ENCODE data around the gene SUFU. TPM values are rescaled to one million over a fixed set of nuclear protein-coding genes. Genes with fewer than 3 reads are reported as not detected.
A peak's percentile ranks its signal among the peaks of the same experiment; 100 is the strongest.

SUFU gene
- total RNA-seq, 1 experiment from 2014 or later: 4.6 TPM

DNA sequence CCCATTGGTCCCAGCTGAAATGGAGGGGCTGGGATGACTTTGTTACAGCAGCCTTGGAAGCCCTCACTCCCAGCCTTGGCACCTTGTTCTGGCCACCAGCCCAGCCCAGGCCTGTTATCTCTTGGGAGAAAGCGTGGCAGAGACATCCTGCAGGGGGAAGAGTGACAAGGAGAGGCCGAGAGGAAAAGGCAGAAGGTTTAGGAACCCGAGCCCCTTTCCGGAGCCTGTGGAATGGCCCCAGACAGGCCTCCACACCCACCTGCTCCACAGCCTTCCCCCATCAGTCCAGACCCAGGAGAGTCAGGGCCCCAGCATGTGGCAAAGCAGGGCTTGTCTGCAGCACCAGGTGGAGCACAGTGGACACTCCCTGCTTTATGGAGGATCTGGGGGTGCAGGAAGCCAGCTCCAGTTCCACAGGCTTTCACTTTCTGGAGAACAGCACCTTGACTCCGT lies 116.4 kb downstream of the SUFU start:
- DNase-seq (ENCODE audit: low read depth): no peak

DNA sequence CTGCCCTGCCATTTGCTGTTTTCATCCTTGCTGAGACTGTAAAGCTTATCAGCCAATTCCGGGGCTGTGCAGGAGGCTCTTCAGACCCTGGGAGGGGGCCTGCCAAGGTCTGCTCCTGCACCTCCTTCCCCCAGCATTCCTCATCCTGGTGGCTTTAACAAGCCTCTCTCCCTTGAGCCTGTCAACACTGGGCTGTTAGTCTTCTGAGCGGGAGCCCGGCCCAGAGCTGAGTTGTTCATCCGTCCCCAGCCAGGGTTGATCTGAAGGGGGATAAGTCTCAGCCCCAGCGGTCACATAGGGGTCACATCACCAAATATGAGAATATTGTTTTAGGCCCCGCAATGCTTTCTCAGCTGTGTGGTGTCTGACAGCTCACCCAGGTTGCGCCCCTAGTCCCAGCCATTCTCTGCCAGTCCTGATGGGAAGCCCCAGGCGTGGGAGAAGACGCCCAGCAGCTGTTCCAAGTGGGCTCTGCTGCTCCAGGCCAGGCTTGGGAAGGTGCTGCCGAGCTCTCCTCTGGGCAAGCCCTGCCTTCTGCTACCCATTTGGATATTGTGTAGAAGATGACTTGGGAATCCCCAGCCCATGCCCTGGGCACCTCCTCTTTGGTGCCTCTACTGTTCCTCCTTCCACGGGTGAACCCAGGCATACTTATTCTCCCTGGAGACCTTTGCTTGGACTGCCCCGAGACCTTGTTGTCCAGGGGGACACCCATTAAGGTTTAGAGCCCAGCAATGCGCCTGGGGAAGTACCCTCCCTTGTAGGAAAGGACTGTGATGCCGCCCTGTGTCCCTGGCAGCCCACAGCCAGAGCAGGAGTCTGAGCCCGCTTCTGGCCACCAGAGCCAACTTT lies 117.0 kb downstream of the SUFU start:
- no peak for DNase-seq (ENCODE audit: low read depth)

DNA sequence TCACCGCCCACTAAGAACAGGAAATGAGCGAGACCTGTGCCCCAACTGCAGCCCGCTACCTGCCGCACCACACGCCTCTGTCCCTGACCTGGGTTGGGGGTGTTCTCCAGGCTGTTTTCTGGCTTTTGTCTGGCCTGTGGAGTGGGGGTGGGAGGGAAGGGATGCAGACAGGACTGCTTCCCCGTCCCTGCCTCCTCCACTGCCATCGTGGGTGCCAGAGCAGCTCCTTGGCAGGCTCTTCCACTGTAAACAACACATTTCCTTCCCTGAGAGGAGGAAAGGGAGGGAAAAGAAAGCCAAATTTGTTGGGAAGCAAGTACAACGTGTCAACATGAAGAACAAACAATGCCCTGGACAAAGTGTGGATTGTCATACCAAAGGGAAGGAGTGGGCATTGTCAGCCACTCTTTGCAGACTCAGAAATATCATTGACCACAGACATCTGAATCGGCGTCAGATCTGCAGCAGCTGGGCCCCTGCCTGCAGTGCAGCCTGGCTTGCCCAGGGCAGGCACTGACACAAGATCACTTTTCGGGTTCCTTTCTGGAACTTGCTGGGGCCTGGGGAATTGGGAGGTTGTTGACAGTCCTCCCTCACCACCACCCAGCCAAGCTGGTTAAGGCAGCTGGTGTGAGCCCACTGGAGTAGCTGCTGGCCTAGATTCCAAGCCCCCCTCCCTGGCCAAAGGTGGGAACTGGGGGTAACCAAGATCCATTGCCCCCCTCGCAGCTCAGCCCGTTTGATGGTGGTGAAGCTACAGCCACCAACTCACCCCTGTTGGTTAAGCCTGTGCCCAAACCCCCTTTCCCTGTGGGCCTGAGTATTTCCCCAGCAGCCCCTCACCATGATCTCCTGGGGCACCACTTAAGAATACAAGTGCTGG lies 117.9 kb downstream of the SUFU start:
- no peak for DNase-seq (ENCODE audit: low read depth)

DNA sequence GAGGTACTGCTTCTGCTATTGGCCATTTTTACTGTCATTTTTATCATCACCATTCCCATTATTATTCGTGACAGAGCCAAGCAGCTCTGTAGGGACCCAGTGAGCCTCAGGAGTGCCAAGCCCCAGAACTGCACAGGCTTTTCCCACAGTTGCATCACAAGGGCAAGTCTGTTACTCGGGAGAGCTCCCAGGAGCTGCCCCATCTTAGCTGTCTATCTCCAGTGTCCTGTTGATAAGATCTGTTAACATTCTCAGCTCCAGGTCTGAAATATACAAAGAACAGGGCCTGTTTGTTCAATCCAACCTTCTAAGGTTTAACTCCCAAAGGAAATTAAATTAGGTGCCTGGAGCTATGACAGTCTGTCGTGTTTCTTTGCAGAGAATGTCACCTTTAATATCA lies 120.3 kb downstream of the SUFU start:
- no peak for DNase-seq (ENCODE audit: low read depth)

DNA sequence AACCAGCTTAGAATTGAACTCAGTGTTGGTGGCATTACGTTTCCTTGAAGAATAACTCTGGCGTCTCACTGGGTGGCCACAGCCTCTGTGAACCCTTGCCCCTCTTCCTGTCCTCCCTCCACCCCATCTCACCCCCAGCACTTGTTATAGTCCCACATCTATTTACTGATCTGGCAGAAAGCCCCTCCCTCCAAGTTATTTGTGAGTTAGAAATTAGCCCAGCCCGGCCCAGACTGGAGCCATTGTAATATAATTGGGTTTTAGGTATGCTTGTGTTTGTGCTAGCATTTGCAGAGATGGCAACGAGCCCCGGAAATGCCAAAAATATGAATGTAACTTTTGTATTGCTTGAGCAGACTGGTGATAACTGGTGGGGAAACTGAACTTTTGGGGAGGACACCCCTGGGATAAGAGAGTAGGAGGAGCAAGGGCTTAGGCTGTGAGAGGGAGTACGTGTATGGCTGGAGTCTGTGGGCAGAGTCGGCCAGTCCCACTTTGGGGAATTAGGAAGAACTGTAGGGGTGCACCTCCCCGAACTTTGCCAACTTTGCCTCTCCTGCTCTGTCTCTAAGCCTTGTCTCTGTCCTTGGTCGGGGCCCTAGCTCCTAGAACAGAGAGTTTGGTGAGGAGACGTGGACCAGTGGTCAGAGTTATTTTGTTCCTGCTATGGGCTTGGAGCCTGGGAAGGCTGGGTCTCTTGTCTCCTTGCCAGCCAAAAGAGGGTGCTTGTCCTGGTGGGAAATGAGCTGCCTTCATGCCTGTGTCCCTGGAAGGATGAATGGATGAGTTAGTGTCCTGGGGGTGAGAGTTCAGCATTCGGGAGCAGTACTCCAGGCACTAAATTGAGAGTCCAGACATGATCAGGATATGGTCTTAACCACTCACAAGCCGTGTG lies 121.2 kb downstream of the SUFU start:
- DNase-seq (ENCODE audit: low read depth): no peak

DNA sequence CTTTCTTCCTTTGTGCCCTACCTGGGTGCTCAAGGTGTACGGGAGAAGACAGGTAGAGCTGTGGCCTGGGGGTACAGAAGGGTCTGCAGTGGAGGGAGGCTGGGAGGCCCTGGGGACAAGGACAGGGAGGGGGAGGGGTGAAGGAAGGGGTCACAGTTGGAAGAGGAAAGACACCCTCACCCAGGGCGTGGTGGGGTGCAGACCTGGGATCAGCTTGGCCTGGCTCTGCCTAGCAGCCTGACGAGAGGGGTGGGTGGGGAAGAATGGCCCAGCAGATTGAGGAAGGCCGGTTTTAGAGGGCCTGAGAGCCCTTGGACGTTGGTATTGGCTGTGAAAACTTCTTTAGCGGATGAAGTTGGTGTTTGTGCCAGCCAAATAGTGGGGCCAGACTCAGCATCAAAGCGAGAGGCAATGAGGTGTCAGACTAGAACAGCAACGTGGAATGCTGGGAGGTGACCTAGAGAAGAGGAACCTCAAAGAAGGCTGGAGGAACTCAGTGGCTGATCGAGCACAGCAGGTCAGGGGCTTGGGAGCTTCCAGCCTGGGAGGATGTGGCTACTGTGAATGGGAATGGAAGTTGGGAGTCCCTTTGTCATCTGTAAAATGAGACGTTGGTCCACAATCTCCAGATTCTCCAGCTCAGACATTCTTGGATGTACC lies 122.4 kb downstream of the SUFU start:
- no peak for DNase-seq (ENCODE audit: low read depth)

DNA sequence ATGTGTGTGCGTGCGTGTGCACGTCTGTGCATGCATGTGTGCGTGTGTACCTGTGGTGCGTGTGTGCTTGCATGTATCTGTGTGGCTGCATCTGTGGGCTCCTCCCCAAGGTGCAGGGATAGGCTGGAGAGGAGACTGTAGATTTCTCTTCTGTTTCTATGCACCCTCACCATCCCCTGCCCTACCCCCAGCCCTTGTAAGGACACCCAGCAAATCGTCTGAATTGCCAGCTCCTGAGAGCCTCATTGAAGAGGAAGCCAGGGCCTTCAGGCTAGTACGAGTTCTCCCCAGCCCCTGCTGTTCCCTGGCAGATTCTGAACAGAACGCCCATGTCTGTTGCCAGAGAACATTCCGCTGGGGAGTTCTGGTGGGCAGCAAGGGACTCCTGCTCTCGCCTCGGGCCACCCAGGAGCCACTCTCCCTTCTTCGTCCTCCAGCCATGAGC lies 123.5 kb downstream of the SUFU start:
- no peak for DNase-seq (ENCODE audit: low read depth)

DNA sequence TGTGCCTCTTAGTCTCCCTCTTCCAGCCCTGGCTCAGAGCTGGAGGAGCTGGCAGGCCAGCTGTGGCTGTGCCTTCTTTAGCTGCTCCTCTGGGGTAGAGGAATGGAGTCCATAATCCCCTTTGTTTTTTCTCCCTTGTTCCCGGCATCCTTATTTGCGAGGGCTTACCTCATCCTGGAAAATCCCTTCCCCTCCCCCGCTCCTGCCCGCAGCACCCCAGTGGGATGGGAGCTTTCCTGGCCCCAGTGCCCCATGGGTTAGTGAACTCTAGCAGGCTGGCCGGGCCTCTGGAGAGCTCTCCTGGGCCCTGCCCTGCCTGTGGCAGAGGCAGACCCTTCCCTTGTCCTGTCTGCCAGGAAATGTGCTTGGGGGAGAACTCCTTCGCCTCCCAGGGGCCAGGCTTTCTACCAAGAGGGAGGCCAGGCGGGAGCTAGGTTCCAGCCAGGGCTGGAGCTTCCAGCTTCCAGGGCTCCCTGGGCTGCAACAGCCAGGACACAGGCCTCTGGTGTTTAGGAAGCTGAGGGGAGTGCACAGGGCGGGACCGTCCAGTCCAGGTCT lies 124.0 kb downstream of the SUFU start:
- peak; percentile 80 for DNase-seq (ENCODE audit: low read depth)

DNA sequence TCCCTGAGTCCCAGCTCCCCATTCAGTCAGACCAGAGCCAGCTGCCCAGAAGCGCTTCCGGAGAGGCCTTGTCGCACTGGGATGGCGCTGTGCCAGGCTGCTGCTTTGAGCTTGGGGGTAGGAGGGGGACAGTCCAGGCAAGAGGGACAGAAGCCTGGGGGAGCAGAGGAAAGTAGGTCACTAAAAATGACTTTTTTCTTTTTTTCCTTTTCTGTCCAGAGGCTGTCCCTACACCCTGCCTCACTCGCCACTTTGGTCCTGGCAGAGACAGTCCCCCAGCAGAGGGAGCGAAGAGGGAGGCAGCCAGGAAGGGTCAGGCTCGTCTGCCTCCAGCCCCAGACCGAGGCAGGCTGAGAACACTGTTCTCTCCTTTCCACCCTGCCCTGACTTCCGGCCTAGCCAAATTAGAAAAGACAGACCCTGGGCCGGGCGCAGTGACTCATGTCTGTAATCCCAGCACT lies 124.7 kb downstream of the SUFU start:
- peak; percentile 82 for DNase-seq (ENCODE audit: low read depth)

DNA sequence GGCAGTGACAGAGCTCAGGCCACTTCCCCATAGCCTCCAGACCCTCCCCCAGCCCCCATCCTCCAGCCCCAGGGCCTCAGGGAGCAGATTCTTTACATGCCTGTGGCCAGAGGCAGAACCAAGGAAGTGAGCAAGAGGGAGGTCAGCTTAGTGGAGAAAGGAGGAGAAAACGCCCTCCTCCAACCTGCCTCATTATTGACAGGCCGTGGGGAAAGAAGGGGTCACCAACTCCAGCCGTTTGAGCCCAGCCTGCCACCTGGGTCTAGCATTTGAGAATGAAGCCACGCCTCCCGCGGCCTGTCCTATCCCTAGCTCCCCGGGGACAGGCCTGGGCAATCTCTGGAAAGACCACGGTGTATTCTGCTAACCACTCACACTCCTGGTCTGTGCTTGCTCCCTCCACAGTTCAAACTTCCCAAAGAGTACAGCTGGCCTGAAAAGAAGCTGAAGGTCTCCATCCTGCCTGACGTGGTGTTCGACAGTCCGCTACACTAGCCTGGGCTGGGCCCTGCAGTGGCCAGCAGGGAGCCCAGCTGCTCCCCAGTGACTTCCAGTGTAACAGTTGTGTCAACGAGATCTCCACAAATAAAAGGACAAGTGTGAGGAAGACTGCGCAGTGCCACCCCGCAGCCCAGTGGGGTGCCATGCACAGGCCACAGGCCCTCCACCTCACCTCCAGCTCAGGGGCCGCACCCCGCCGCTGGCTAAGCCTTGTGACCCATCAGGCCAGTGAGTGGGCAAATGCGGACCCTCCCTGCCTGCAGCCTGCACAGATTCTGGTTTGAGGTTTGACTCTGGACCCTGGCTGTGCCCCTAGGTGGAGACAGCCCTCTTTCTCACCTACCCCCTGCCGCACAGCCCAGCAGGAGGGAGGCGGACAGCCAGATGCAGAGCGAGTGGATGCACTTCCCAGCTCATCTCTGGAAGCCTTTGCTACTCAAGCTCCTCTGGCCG lies 126.2 kb downstream of the SUFU start:
- peak; percentile 96 for DNase-seq (ENCODE audit: low read depth)

DNA sequence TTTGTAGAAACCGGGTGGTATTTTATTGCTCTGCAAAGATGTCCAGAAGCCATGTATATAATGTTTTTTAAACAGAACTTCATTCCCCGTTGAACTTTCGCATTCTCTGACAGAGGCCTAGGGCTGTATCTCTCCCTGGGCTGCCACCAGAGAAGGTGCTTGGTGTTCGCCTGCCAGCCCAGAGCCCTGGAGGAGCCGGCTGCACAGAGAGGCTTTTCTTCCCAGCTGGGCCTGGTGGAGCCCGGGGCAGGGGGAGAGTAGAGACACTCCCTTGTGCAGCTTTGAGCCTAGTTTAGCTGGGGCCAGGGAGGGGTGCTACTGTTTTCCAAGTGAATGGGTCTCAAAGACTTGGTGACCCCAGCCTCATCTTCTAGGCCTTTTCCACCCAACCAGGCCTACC lies 126.9 kb downstream of the SUFU start:
- DNase-seq (ENCODE audit: low read depth): no peak

DNA sequence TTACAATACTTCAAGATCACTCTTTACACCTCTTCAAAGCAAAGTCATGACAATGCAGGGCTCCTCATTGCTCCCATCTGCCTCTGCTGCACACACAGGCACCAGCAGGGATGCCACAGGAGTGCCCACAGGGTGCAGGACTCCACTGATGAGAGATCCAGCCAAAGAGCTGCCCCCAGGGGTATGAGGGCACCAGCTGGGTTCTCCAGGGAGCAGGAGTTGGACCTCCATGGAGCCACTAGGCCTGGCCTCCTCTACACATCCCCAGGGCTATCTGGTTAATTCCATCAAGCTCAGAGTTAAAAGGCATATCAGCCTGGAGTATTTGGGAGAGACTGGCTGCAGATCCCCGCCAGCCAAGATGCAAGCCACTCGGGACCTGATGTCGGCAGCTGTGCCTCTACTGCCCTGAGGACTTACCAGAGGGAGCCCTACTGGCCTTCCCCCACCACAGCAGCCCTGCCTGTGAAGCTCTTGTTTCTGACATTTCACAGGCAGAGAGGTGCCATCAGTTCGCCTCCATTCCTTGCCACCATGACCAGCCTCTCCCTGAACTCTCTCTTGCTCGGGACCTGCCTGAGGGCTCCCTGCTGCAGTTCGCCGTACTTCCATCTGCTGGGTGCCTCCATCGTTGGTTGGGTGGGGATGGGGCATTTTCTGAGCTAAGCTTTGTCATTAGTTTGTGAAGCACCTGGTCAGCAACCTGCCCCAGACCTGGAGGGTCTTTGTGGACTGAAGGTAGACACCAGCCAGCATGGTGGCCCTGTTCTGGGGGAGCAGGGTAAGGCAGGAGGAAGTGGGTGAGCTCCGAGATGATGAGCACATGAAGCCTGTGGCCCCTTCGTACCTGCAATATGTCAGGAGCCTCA lies 128.0 kb downstream of the SUFU start:
- no peak for DNase-seq (ENCODE audit: low read depth)

DNA sequence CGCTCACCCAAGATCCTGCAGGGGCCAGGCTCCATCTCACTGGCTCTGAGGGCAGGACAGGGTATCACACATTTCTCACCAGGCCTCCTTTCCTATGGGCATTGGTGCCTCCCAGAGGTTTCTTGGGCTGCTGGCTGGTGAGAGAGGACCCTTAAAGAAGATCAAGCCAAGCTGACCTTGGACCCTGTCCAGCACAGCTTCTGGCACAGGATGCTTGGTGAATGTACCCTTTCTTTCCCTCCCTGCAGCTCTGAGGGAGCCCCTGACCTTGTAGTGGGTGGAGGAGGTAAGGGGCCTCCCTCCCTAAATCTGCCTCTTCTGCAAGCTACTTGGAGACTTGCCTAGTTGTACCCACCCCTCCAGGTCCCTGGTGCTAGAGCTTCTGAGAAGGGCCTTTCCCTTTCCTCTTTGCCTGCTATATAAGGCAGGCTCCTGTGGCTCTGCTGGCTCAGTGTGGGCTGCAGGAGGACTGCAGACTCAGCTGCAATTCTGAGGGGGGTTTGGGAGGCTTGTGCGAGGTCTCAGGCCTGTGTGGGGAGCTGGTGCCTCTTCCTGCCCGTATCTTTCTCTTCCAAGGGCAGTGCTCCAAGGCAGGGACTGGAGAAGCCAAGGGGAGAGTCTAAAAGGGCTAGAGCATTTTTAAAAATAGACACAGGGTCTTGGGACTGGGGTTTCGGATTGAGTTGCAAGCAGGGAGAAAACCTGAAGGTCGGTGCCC lies 128.8 kb downstream of the SUFU start:
- peak; percentile 39 for DNase-seq (ENCODE audit: low read depth)

DNA sequence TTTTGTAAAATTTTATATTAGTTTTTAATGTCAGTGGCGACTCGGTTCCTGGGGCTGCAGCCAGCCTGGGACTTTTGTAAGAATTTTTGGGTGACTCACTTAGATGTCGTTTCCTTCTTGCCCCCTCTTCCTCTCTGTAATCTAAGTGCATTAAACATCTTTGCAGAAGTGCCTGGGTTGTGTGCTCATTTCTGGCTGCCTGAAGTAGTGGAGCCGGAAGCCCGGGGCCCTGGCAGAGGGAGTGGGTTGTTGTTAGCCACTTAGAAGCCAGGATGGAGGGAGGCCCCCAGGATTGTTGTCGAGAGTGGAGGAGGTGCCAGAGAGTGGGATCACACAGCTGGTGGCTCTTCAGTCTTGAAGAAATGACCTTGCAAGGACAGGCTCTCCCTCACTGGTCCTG lies 129.5 kb downstream of the SUFU start:
- peak; percentile 68 for DNase-seq (ENCODE audit: low read depth)

DNA sequence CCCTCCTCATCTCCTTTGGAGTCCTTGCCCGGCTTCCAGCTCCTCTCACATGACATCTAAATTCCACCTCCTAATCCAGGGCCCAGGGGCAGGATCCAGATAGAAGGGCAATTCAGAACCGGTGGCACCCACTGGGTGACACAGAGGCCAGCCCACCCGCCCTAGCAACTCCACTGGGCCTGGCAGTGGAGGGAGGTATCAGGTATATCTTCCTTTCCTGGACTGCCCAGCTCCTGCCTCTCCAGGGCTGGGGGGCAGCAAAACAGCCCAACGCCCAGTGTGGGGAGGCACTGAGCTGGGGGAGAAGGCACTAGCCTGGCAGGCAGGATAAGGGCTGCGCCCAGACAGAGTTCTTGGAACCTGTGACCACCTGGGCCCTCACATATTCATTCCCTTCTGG lies 130.1 kb downstream of the SUFU start:
- no peak for DNase-seq (ENCODE audit: low read depth)

DNA sequence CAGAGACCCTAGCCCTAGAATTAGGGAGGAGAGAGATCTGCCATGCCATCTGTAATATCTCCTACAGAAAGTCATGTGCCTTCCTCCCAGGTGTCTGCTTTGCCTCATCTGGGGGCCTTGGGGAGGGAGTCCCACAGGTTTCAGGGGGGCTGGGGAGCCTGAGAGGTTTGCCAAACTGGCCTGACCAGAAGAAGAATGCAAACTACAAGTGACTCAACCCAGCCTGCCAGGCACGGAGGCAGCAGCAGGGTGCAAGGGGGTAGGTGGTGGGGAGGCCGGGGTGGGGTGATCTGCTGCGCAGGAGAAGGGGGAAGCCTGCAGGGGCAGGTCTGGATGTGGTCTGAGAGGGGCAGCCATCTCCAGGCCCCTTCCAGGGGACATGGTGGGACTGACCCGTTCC lies 130.9 kb downstream of the SUFU start:
- DNase-seq (ENCODE audit: low read depth): no peak

DNA sequence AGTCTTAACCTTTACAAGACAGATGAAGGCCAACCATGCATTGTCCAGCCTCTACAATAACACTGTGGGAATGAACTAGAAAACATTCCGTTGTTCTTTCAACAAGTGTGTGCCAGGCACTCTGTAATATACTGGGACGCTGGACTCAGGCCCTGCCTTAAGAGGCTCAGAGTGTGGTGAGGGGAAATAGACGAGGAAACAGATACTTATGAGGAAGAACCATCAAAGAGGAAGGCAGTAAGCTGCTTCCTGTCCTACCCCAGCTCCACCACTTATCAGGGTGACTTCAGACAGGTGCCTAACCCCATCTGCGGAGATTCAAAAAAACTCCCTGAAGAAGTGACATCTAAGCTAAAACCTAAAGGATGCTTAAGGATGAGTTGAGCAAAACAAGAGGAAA lies 131.6 kb downstream of the SUFU start:
- DNase-seq (ENCODE audit: low read depth): no peak

DNA sequence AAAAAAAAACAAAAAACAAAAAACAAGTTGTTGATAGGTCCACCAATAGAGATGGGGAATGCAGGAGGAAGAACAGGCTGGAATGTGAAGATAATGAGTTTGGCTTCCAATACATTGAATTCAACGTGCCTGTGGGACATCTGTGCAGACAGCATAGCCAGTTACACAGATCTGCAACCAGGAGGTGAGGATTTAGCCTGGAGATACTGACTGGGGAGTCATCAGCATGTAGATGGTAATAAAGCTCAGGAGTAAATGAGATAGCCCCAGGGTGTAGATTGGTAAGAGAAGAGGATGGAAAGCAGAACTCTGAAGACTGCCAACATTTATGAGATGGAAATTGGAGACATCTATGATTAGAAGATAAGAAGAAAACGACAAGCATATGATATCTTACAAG lies 135.8 kb downstream of the SUFU start:
- DNase-seq (ENCODE audit: low read depth): peak; percentile 52
